ENCODE results near the gene SEZ6.

DNA sequence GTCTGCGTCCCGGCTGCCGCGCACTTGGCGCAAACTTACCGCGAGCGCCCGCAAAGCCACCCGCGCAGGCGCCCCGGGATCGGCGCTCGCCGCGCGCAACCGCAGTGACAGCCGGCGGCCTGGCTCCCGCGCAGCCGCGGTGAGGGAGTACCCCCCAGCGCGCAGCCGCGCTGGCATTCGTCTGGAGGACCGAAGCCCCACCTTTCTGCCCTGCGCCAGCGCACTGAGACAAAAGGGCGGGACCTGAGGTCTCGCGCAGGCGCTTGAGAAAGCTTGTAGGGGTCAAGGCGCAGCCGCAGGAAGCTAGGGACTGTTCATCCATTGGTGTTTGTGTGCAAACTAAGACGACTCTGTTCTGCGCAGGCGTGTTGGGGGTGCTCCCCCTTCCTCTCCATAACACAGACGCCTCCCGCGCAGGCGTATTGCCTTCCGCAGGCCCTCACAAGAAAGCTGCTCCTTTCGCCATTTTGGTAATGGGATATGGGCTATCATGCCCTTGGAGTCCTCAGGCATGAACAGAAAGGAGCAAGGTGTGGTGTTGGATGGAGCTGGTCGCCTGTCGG, 54.3 kb downstream of the SEZ6 start, which contains the start of gene PHF12:
- no peak for TF ChIP-seq CTCF (IDR thresholded peaks at IDR 0.05)
- TF ChIP-seq EZH2phosphoT487 (IDR thresholded peaks at IDR 0.05), result peak; percentile 49
- no peak for TF ChIP-seq EZH2 (IDR thresholded peaks at IDR 0.05)

Measured in neural progenitor cell (in vitro differentiated cells).